Measurements from ENCODE around the gene HEXD. TPM values are rescaled to one million over a fixed set of nuclear protein-coding genes. Genes with fewer than 3 reads are reported as not detected.

HEXD gene
- total and polyA plus RNA-seq, 5 donors = 13.6 to 24.4 (median 19.4) TPM

- WGBS = 73% methylated on average over 22 of the region's 22 CpGs
- Histone ChIP-seq H3K9me3 (ENCODE audit: control insufficient read depth, low read length) (no peaks in the 10 kb centered on the region), H3K4me3 (ENCODE audit: low read length) (no peak overlapping the region), H3K27me3 (ENCODE audit: control insufficient read depth, insufficient read depth) (no peaks in the 10 kb centered on the region), H3K27ac (ENCODE audit: low read length) (no peak overlapping the region), H3K4me1 (ENCODE audit: control insufficient read depth, insufficient read depth, low read length) (no peaks in the 10 kb centered on the region)
- intact Hi-C loops (cut with DNase I) = no loop called here
- DNase-seq (peak in 1 of 3 donors; percentile 38), ATAC-seq (no peak)
Measured at GRCh38 chr17:82384051-82384729, 34.0 kb upstream of the HEXD start.

GRCh38 chr17:82384730-82385481 is 33.2 kb upstream of the HEXD start:
- 49% methylated on average over 26 of the region's 26 CpGs for WGBS
- intact Hi-C loops (cut with DNase I) = no loop called here
- ATAC-seq (peak; percentile 53 to 75), DNase-seq (peak; percentile 46 to 89 (median 70))
- H3K4me1 ChIP-seq (ENCODE audit: control insufficient read depth, insufficient read depth, low read length) = no peaks in the 10 kb centered on the region
- no peak overlapping the region for H3K4me3 ChIP-seq (ENCODE audit: low read length)
- H3K27me3 ChIP-seq (ENCODE audit: control insufficient read depth, insufficient read depth) = no peaks in the 10 kb centered on the region
- H3K27ac ChIP-seq (ENCODE audit: low read length) = no peak overlapping the region
- H3K9me3 ChIP-seq (ENCODE audit: control insufficient read depth, low read length) = no peaks in the 10 kb centered on the region

DNA sequence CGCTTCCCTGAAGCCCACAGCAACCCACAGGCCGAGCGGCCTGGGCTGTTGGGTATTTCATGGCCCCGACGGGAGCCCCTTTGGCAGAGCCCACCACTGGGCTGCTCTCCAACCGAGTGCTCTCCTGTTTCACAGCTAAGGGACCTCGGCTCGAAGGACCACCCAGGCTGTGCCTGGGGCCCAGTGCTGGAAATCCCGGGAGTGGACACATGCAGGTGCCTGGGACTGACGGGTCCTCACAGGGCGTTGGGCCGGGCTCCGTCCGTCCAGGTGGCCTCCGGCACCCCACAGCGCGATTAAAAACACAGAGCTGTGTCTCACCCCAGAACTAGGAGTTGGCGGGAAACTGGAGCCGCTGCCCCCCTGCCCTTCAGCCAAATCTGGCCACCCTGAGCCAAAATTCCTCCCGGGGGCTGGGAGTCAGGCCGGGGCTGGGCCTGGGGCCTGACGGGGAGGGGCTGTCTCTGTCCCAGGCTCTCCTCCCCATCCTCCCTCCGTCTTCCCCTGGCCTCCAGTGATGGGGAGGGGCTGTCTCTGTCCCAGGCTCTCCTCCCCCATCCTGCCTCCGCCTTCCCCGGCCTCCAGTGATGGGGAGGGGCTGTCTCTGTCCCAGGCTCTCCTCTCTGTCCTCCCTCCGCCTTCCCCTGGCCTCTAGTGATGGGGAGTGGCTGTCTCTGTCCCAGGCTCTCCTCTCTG is 32.4 kb upstream of the HEXD start:
- WGBS = 29% methylated on average over 26 of the region's 26 CpGs
- no peaks in the 10 kb centered on the region for H3K27me3 ChIP-seq (ENCODE audit: control insufficient read depth, insufficient read depth)
- peak; percentile 5 to 22 for ATAC-seq
- H3K27ac ChIP-seq (ENCODE audit: low read length) = no peak overlapping the region
- intact Hi-C loops (cut with DNase I) = no loop called here
- peak in 2 of 3 donors; percentile 49 to 80 for DNase-seq
- H3K9me3 ChIP-seq (ENCODE audit: control insufficient read depth, low read length) = no peaks in the 10 kb centered on the region
- H3K4me1 ChIP-seq (ENCODE audit: control insufficient read depth, insufficient read depth, low read length) = no peaks in the 10 kb centered on the region
- H3K4me3 ChIP-seq (ENCODE audit: low read length) = no peak overlapping the region

- DNase-seq = peak in 2 of 3 donors; percentile 66 to 79
- H3K27me3 ChIP-seq (ENCODE audit: control insufficient read depth, insufficient read depth) = no peaks in the 10 kb centered on the region
- intact Hi-C loops (cut with DNase I) = no loop called here
- no peaks in the 10 kb centered on the region for H3K9me3 ChIP-seq (ENCODE audit: control insufficient read depth, low read length)
- 45% methylated on average over 17 of the region's 17 CpGs for WGBS
- H3K4me3 ChIP-seq (ENCODE audit: low read length) = no peak overlapping the region
- peak in 1 of 2 donors; percentile 15 for ATAC-seq
- H3K27ac ChIP-seq (ENCODE audit: low read length) = no peak overlapping the region
- no peaks in the 10 kb centered on the region for H3K4me1 ChIP-seq (ENCODE audit: control insufficient read depth, insufficient read depth, low read length)
Measured at GRCh38 chr17:82386255-82386831, 31.8 kb upstream of the HEXD start.

GRCh38 chr17:82386881-82387704 is 31.1 kb upstream of the HEXD start:
- ATAC-seq (no peak), DNase-seq (peak in 2 of 3 donors; percentile 31 to 52)
- Histone ChIP-seq H3K27me3 (ENCODE audit: control insufficient read depth, insufficient read depth) (no peaks in the 10 kb centered on the region), H3K27ac (ENCODE audit: low read length) (no peak overlapping the region), H3K4me3 (ENCODE audit: low read length) (no peak overlapping the region), H3K9me3 (ENCODE audit: control insufficient read depth, low read length) (no peaks in the 10 kb centered on the region), H3K4me1 (ENCODE audit: control insufficient read depth, insufficient read depth, low read length) (no peaks in the 10 kb centered on the region)
- intact Hi-C loops (cut with DNase I) = no loop called here
- WGBS = 60% methylated on average over 38 of the region's 38 CpGs

DNA sequence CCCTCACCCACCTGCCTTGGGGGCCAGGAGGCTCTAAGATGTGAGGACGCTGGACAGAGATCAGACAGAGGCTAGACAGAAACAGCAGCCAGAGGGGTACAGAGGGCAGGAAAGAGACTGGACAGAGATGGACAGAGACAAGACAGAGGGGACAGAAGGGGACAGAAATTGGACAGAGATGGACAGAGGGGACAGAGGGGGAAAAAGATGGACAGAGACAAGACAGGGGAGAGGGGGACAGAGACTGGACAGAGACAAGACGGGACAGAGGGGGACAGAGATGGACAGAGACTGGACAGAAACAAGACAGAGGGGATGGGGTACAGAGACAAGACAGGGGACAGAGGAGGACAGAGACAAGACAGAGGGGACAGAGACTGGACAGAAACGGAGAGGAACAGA is 30.4 kb upstream of the HEXD start:
- Histone ChIP-seq H3K27me3 (ENCODE audit: control insufficient read depth, insufficient read depth) (no peaks in the 10 kb centered on the region), H3K4me3 (ENCODE audit: low read length) (no peak overlapping the region), H3K9me3 (ENCODE audit: control insufficient read depth, low read length) (no peaks in the 10 kb centered on the region), H3K4me1 (ENCODE audit: control insufficient read depth, insufficient read depth, low read length) (no peaks in the 10 kb centered on the region), H3K27ac (ENCODE audit: low read length) (no peak overlapping the region)
- DNase-seq (no peak), ATAC-seq (no peak)
- 71% methylated on average over 3 of the region's 3 CpGs for WGBS
- intact Hi-C loops (cut with DNase I) = no loop called here

GRCh38 chr17:82388223-82388921 is 29.8 kb upstream of the HEXD start:
- Histone ChIP-seq H3K27me3 (ENCODE audit: control insufficient read depth, insufficient read depth) (no peaks in the 10 kb centered on the region), H3K27ac (ENCODE audit: low read length) (no peak overlapping the region), H3K4me1 (ENCODE audit: control insufficient read depth, insufficient read depth, low read length) (no peaks in the 10 kb centered on the region), H3K4me3 (ENCODE audit: low read length) (no peak overlapping the region), H3K9me3 (ENCODE audit: control insufficient read depth, low read length) (no peaks in the 10 kb centered on the region)
- 65% methylated on average over 34 of the region's 34 CpGs for WGBS
- ATAC-seq (peak; percentile 21 to 34), DNase-seq (peak in 2 of 3 donors; percentile 78 to 81)
- intact Hi-C loops (cut with DNase I) = no loop called here

DNA sequence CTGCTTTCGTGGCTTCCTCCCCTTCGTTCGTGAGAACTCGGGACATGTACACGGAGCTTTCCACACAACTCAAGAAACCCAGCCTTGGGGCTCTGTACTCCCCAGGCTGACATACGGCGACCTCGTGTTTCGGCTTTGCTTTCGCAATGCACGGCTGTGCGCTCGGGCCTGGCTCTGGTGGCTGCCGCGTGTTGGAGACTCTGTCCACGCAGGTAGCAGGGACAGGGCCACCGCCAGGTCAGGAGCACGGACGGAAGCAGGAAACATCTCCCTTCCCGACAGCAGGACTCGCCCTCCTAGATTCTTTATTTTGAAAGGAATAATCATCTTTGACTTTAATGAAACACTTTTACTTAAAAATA is 29.2 kb upstream of the HEXD start:
- no peaks in the 10 kb centered on the region for H3K4me1 ChIP-seq (ENCODE audit: control insufficient read depth, insufficient read depth, low read length)
- H3K27me3 ChIP-seq (ENCODE audit: control insufficient read depth, insufficient read depth) = no peaks in the 10 kb centered on the region
- WGBS = 80% methylated on average over 21 of the region's 21 CpGs
- ATAC-seq = no peak
- peak in 1 of 3 donors; percentile 37 for DNase-seq
- no peak overlapping the region for H3K27ac ChIP-seq (ENCODE audit: low read length)
- H3K9me3 ChIP-seq (ENCODE audit: control insufficient read depth, low read length) = no peaks in the 10 kb centered on the region
- intact Hi-C loops (cut with DNase I) = no loop called here
- H3K4me3 ChIP-seq (ENCODE audit: low read length) = no peak overlapping the region

- ATAC-seq (no peak), DNase-seq (no peak)
- H3K4me1 ChIP-seq (ENCODE audit: control insufficient read depth, insufficient read depth, low read length) = no peaks in the 10 kb centered on the region
Measured at GRCh38 chr17:82389379-82389778, 28.8 kb upstream of the HEXD start.

More at GRCh38 chr17:82389379-82389778, 28.8 kb upstream of the HEXD start:
- Histone ChIP-seq H3K27me3 (ENCODE audit: control insufficient read depth, insufficient read depth) (no peaks in the 10 kb centered on the region), H3K27ac (ENCODE audit: low read length) (no peak overlapping the region), H3K4me3 (ENCODE audit: low read length) (no peak overlapping the region), H3K9me3 (ENCODE audit: control insufficient read depth, low read length) (no peaks in the 10 kb centered on the region)
- intact Hi-C loops (cut with DNase I) = no loop called here
- 80% methylated on average over 10 of the region's 10 CpGs for WGBS
